ENCODE measurements around the gene TMPRSS3.

GRCh38 chr21:42393443-42393950 is 2.4 kb downstream of the TMPRSS3 start:
- TF ChIP-seq CTCF (IDR thresholded peaks at IDR 0.05; ENCODE audit: insufficient read depth, low read length, poor library complexity, severe bottlenecking): no peak
- TF ChIP-seq EZH2phosphoT487 (conservative IDR thresholded peaks at IDR 0.05; ENCODE audit: low read length): no peak

All from SU-DHL-6 (cell line).